ENCODE results near the gene GLIS1.

GLIS1 gene

DNA sequence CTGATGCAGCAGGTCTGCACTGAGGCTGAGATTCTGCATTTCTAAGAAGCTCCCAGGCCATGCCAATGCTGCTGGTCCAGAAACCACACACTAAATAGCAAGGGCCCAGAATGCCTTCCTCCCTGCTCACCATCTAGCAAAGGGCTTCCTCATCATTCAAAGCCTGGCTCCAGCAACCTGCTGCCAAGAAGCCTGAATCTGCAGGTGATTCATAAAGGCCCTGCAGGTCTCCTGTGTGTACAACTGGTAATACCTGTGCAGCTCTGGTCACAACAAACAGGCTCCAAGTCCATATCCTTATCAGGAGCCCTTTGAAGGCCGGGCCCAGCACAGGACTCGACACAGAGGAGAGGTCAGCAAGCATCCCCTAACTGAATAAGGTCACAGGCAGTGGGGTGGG is 26.7 kb downstream of the GLIS1 start:
- DNase-seq (ENCODE audit: low read depth) = no peak
- TF ChIP-seq, protein P1, sequence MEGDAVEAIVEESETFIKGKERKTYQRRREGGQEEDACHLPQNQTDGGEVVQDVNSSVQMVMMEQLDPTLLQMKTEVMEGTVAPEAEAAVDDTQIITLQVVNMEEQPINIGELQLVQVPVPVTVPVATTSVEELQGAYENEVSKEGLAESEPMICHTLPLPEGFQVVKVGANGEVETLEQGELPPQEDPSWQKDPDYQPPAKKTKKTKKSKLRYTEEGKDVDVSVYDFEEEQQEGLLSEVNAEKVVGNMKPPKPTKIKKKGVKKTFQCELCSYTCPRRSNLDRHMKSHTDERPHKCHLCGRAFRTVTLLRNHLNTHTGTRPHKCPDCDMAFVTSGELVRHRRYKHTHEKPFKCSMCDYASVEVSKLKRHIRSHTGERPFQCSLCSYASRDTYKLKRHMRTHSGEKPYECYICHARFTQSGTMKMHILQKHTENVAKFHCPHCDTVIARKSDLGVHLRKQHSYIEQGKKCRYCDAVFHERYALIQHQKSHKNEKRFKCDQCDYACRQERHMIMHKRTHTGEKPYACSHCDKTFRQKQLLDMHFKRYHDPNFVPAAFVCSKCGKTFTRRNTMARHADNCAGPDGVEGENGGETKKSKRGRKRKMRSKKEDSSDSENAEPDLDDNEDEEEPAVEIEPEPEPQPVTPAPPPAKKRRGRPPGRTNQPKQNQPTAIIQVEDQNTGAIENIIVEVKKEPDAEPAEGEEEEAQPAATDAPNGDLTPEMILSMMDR (conservative IDR thresholded peaks at IDR 0.05; ENCODE audit: low read depth, low read length) = no peak
- H3K4me3 ChIP-seq (ENCODE audit: low read length) = no peak overlapping the region

DNA sequence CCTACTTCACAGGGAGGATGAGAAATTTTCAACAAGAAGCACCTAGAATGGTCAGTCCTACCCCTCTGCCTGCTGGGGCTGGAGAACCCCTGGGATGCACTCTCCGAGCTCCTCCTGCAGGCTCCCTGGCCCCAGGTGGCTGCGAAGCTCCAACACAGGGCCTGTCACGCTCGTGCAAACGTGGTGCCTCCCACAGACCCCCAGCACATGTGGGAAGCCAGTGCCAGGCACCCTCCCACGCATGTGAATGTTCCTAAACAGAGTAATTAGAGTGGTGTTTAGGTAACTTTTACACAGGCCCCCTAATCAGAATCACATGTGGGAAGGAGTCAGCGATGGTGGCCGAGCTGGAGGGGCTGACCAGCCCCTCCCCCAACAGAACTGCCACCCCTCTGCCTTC is 28.4 kb downstream of the GLIS1 start:
- TF ChIP-seq, protein P1 (conservative IDR thresholded peaks at IDR 0.05; ENCODE audit: low read depth, low read length) = no peak

DNA sequence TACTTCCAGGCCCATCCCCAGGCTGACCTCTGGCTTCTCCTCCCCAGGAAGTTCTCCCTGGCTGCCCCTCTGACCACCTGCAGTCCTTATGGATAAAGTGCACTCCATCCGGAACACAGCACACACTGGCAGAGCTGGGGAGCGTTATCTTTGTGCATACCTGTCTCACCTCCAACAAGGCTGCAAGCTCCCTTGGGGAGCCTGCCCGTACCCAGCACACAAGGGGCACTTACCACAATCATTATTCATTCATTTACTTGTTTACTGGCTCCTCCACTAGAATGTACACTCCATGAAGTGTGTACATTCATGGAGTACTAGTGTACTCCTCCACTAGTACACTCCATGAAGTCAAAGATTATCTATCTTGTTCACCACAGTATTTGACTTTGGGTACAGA is 30.3 kb downstream of the GLIS1 start:
- no peak overlapping the region for H3K4me3 ChIP-seq (ENCODE audit: low read length)
- TF ChIP-seq, protein P1 (conservative IDR thresholded peaks at IDR 0.05; ENCODE audit: low read depth, low read length) = no peak

More for the DNA sequence above, 28.4 kb downstream of the GLIS1 start:
- H3K4me3 ChIP-seq (ENCODE audit: low read length) = no peak overlapping the region
- no peak for DNase-seq (ENCODE audit: low read depth)

DNA sequence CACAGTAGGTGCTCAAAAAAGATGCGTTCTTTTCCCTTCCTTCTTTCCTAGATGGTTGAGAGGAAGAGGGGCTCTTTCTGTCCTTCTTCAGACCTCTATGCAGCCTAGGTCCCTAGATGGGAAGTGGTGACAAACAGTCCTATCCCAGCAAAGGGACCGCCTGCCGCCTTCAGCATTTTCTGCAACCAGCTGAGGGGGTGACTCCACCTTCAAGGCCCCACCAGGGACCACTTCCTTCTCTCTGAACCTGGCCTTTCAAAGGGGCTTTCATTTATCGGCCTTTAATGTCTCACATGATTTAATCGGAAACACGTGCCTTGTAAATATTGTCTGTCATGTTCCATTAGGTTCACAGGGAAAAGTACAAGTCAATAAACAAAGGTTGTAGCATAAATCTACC is 32.6 kb downstream of the GLIS1 start:
- TF ChIP-seq, protein P1 (conservative IDR thresholded peaks at IDR 0.05; ENCODE audit: low read depth, low read length) = no peak
- DNase-seq (ENCODE audit: low read depth) = no peak
- H3K4me3 ChIP-seq (ENCODE audit: low read length) = no peak overlapping the region

More for the DNA sequence above, 30.3 kb downstream of the GLIS1 start:
- DNase-seq (ENCODE audit: low read depth) = no peak

DNA sequence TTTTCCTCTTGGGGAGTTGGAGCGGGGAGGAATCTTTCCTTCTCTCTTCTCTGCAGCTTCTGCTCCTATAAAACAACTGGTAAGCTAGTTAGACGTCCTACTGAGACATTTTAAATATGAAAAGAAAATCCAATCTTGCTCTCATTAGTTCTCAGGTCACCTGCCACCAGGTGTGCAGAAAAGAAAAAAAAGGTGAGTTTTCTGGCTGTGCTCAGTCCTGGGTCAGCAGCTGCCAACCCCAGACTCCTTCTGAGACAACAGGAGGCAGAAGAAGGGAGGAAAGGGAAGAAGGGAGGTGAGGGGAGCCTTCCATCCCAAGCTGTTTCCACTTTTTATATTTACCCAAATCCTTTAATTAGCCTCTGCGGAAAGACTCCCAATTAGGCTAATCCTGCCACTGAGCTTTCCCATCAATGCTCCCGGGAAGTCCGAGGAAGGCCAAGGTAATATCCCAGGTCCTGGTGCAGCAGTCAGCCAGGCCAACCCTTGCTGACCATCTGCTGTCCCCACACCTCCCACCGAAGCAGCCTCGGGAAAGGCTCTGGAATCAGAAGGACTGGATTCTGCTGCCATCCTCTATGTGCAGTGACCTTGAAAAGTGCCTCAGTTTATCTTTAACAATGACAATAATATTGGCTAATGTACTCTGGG is 33.4 kb downstream of the GLIS1 start:
- no peak overlapping the region for H3K4me3 ChIP-seq (ENCODE audit: low read length)
- DNase-seq (ENCODE audit: low read depth) = no peak
- TF ChIP-seq, protein P1 (conservative IDR thresholded peaks at IDR 0.05; ENCODE audit: low read depth, low read length) = no peak

DNA sequence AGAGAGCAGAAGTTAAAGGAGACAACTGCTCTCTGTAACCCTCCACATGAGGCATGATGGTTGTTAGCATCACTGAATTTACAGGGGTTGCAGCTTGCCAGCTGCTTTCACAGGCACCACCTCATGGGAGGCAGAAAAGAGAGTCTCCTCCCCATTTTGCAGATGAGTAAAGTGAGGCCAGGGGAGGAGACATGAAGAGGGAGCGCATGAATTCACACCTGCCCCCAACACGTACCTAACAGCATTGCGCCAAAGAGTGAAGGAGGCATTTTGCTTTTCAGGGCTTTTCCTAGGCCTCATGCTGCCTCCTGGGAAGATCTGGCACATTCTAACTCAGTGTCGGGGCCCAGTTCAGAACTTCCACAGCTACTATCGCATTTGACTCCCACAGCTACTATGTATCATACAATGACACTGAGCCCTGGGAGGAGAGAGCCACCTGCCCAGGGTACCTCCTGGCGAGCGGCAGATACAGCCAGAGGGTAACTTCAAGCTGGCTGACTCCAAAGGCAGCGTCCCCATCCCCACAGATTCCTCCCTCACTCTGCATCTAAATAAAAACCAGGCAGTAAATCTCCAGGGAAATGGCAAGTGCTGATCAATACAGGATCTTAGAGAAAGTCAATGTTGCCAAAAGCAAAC is 34.0 kb downstream of the GLIS1 start:
- no peak overlapping the region for H3K4me3 ChIP-seq (ENCODE audit: low read length)
- TF ChIP-seq, protein P1 (conservative IDR thresholded peaks at IDR 0.05; ENCODE audit: low read depth, low read length) = no peak
- no peak for DNase-seq (ENCODE audit: low read depth)

DNA sequence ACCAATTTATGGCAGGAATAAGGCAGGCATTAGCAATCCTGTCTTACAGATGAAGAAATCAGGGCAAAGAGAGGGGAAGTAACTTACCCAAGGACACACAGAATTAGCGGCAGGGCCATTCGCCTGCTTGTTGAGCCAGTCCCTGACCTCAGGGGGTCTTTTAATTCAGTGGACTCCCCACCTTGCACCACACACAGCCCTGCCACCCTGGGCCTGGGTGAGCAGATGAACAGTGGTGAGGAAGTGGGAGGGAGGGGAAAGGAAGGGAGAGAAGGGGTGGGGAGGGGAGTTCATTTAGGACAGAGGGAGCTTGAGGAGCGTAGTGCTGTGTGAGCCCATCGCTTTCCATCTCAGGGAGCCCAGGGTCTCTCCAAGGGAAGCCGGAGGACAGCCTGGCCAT is 34.7 kb downstream of the GLIS1 start:
- TF ChIP-seq, protein P1 (conservative IDR thresholded peaks at IDR 0.05; ENCODE audit: low read depth, low read length) = no peak
- no peak overlapping the region for H3K4me3 ChIP-seq (ENCODE audit: low read length)
- DNase-seq (ENCODE audit: low read depth) = no peak

Data from retinal pigment epithelial cell (primary cell).